GM18867 (cell line): Measurements from ENCODE around the gene HECW1.
"Not testable (repeated sequence)": the region's sequence is repeated elsewhere in the genome, so short reads cannot be mapped to it uniquely, and the experiment has no call there.

Experiments
- ATAC-seq: cut with Tn5 transposase; IDR thresholded peaks from one replicate; pipeline ENCODE4 v1.9.1; 2021; ENCODE audit warnings: mild to moderate bottlenecking, moderate library complexity; ENCODE audit not compliant: unreplicated experiment

The HECW1 gene

GRCh38 chr7:43112459-43112940, at the start of gene HECW1:
TSS of gene HECW1 (plus strand) at chr7:43112647. CDS start at chr7:43243906, 131,259 bp downstream.
- no peak for ATAC-seq

- ATAC-seq: no peak
These were observed 40.8 kb upstream of the HECW1 start for GRCh38 chr7:43071604-43072003.

GRCh38 chr7:43072530-43072929, 39.9 kb upstream of the HECW1 start:
- ATAC-seq: no peak

GRCh38 chr7:43073811-43074210, 38.6 kb upstream of the HECW1 start:
- ATAC-seq: not testable (repeated sequence)

GRCh38 chr7:43076189-43076605, 36.2 kb upstream of the HECW1 start:
- peak; percentile 66 for ATAC-seq

- no peak for ATAC-seq
These were observed 35.8 kb upstream of the HECW1 start for GRCh38 chr7:43076606-43077005.

GRCh38 chr7:43077285-43077684, 35.2 kb upstream of the HECW1 start:
- no peak for ATAC-seq

- no peak for ATAC-seq
These were observed 34.6 kb upstream of the HECW1 start for GRCh38 chr7:43077732-43078391.

- no peak for ATAC-seq
These were observed 33.7 kb upstream of the HECW1 start for GRCh38 chr7:43078794-43079193.

- no peak for ATAC-seq
These were observed 30.8 kb upstream of the HECW1 start for GRCh38 chr7:43081603-43082002.

GRCh38 chr7:43083106-43083505, 29.3 kb upstream of the HECW1 start:
- no peak for ATAC-seq

GRCh38 chr7:43085017-43085416, 27.4 kb upstream of the HECW1 start:
- ATAC-seq: no peak

- ATAC-seq: peak; percentile 56
These were observed 26.5 kb upstream of the HECW1 start for GRCh38 chr7:43085992-43086391.

GRCh38 chr7:43092819-43093218, 19.6 kb upstream of the HECW1 start:
- ATAC-seq: no peak

GRCh38 chr7:43096875-43097274, 15.6 kb upstream of the HECW1 start:
- no peak for ATAC-seq

- ATAC-seq: no peak
These were observed 12.7 kb upstream of the HECW1 start for GRCh38 chr7:43099750-43100149.

GRCh38 chr7:43104874-43105520, 7.5 kb upstream of the HECW1 start:
- no peak for ATAC-seq

GRCh38 chr7:43105521-43106120, 6.8 kb upstream of the HECW1 start:
- no peak for ATAC-seq

GRCh38 chr7:43108255-43109011, 4.0 kb upstream of the HECW1 start:
- peak; percentile 99 for ATAC-seq

GRCh38 chr7:43110791-43111535, 1.5 kb upstream of the HECW1 start:
- no peak for ATAC-seq
